Neural progenitor cell (in vitro differentiated cells): Measurements from ENCODE around the gene OVCA2. TPM values are rescaled to one million over a fixed set of nuclear protein-coding genes. Genes with fewer than 3 reads are reported as not detected.

ENCODE experiments used
- DNase-seq: peaks from one replicate; pipeline ENCODE4 v3.0.0-alpha.2; 2016; ENCODE audit warnings: low spot score
- H2AFZ ChIP-seq: fragments of 200-600 bp; sonication (generic); replicated peaks from 2 replicates; pipeline ENCODE4 v1.6.1; 2016; ENCODE audit warnings: antibody characterized with exemption
- H3F3A ChIP-seq: fragments of 200-600 bp; sonication (generic); 2 replicates; pipeline ENCODE4 v1.6.1; 2016; ENCODE audit warnings: antibody characterized with exemption, low read depth
- H3K27ac ChIP-seq: fragments of 200-600 bp; sonication (generic); 2 replicates; pipeline ENCODE4 v1.5.1; 2016; ENCODE audit warnings: mild to moderate bottlenecking
- H3K27me3 ChIP-seq: fragments of 200-600 bp; sonication (generic); 2 replicates; pipeline ENCODE4 v1.6.1; 2016; ENCODE audit warnings: mild to moderate bottlenecking, moderate library complexity
- H3K36me3 ChIP-seq: fragments of 200-600 bp; sonication (generic); 2 replicates; pipeline ENCODE4 v1.5.1; 2016
- H3K4me1 ChIP-seq: fragments of 200-600 bp; sonication (generic); 2 replicates; pipeline ENCODE4 v1.6.1; 2016; ENCODE audit warnings: mixed run types
- H3K4me2 ChIP-seq: fragments of 200-600 bp; sonication (generic); 2 replicates; pipeline ENCODE4 v1.6.1; 2016
- H3K4me3 ChIP-seq: fragments of 200-600 bp; sonication (generic); 2 replicates; pipeline ENCODE4 v1.5.1; 2016
- H3K79me2 ChIP-seq: fragments of 200-600 bp; sonication (generic); 2 replicates; pipeline ENCODE4 v1.6.1; 2016; ENCODE audit warnings: low read depth
- H3K9ac ChIP-seq: fragments of 200-600 bp; sonication (generic); 2 replicates; pipeline ENCODE4 v1.6.1; 2016
- H3K9me3 ChIP-seq: fragments of 200-600 bp; sonication (generic); 2 replicates; pipeline ENCODE4 v1.5.1; 2016; ENCODE audit warnings: low read depth
- H4K20me1 ChIP-seq: fragments of 200-600 bp; sonication (generic); 2 replicates; pipeline ENCODE4 v1.6.1; 2016; ENCODE audit warnings: low read depth
- H3K27ac Mint-ChIP-seq: 3 replicates; pipeline ENCODE4 v1.8.0; 2021; ENCODE audit warnings: mixed read lengths
- H3K27me3 Mint-ChIP-seq: 2 replicates; pipeline ENCODE4 v1.8.0; 2022; ENCODE audit warnings: low read depth, mild to moderate bottlenecking, inconsistent platforms, moderate library complexity, mixed read lengths; ENCODE audit not compliant: insufficient read depth
- H3K36me3 Mint-ChIP-seq: 3 replicates; pipeline ENCODE4 v1.8.0; 2021; ENCODE audit warnings: mixed read lengths
- H3K4me1 Mint-ChIP-seq: 3 replicates; pipeline ENCODE4 v1.8.0; 2021; ENCODE audit warnings: mixed read lengths
- H3K4me3 Mint-ChIP-seq: 3 replicates; pipeline ENCODE4 v1.8.0; 2021; ENCODE audit warnings: mild to moderate bottlenecking, moderate library complexity, mixed read lengths
- H3K9me3 Mint-ChIP-seq: 3 replicates; pipeline ENCODE4 v1.8.0; 2020; ENCODE audit warnings: mixed read lengths
- EZH2 ChIP-seq: fragments of 200-600 bp; sonication (generic); IDR thresholded peaks from 2 replicates; pipeline ENCODE4 v1.6.1; 2017; ENCODE audit warnings: antibody characterized with exemption, mild to moderate bottlenecking, moderate library complexity
- EZH2phosphoT487 ChIP-seq: fragments of 200-600 bp; sonication (generic); IDR thresholded peaks from 2 replicates; pipeline ENCODE4 v1.6.1; 2017; ENCODE audit warnings: antibody characterized with exemption
- total RNA-seq: library from RNA; depleted of rRNA; stranded (reverse); fragments of >200 nt; gene quantifications from 2 replicates; pipeline ENCODE4 v1.2.3, GENCODE V29; 2015; ENCODE audit warnings: low replicate concordance
- TF ChIP-seq, protein P1 (sequence below): fragments of 200-600 bp; sonication (generic); IDR thresholded peaks from 2 replicates; pipeline ENCODE4 v1.5.1; 2017; ENCODE audit warnings: antibody characterized with exemption, mild to moderate bottlenecking

OVCA2 gene
- total RNA-seq, 1 donor from 2014 or later, result 5.4 TPM

DNA sequence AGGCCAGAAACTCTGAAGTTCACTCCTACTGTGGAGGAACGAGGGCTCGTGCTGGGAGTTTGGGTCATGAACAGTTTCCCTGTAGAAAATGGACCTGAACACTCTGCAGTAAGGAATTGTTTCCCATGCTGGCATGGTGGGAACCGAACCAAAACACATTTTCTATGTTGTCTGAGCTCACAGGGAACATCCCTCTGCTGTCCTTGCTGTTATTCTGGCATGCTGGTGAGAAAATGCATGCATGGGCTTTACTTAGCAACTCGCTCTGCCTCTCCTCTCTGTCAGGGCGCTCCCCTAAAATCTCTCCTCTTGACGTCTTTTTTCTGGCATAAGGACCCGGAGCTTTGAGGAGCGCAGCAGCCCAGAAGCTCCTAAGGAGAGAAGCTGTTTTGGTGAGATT, 22.1 kb upstream of the OVCA2 start:
- no peak overlapping the region for H3K27ac Mint-ChIP-seq

DNA sequence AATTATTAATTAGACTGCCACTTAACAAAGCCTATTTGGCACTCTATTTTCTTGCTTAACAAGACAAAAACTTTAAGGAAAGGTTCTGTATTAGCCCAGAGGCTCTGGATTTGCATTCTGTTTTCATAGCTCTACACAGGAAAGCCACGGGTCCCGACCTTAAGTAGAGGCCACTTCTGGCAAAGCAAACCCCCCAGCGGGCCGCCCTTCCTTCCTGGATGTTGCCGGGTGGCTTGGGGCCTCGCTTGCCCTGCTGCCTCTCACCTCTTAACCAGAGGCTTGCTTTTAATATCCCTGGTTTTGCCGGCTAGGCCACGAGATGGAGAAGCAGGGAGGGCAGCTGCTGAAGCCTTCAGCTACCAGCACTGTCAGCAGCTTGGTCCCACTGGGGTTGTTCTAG, 21.1 kb upstream of the OVCA2 start:
- no peak overlapping the region for H3K27ac Mint-ChIP-seq
- H3K9me3 Mint-ChIP-seq, result no peaks in the 10 kb centered on the region
- H2AFZ ChIP-seq, result no peak overlapping the region

More for the DNA sequence above, 22.1 kb upstream of the OVCA2 start:
- peak overlapping the region; percentile 28 for H3K4me3 Mint-ChIP-seq
- H3K9me3 Mint-ChIP-seq, result no peaks in the 10 kb centered on the region
- H2AFZ ChIP-seq, result no peak overlapping the region
- H3K79me2 ChIP-seq, result no peaks in the 10 kb centered on the region
- H3K4me1 ChIP-seq, result peaks cover 21% of the 10 kb centered on the region
- H3K27me3 ChIP-seq, result peaks cover 99% of the 10 kb centered on the region
- H3F3A ChIP-seq, result peaks cover 21% of the 10 kb centered on the region
- peaks cover 54% of the 10 kb centered on the region for H3K4me1 Mint-ChIP-seq
- DNase-seq, result no peak
- H3K27ac ChIP-seq, result no peak overlapping the region
- no peak overlapping the region for H3K9ac ChIP-seq
- peaks cover 4% of the 10 kb centered on the region for H4K20me1 ChIP-seq
- H3K36me3 ChIP-seq, result no peaks in the 10 kb centered on the region
- TF ChIP-seq EZH2phosphoT487, result no peak
- TF ChIP-seq, protein P1, sequence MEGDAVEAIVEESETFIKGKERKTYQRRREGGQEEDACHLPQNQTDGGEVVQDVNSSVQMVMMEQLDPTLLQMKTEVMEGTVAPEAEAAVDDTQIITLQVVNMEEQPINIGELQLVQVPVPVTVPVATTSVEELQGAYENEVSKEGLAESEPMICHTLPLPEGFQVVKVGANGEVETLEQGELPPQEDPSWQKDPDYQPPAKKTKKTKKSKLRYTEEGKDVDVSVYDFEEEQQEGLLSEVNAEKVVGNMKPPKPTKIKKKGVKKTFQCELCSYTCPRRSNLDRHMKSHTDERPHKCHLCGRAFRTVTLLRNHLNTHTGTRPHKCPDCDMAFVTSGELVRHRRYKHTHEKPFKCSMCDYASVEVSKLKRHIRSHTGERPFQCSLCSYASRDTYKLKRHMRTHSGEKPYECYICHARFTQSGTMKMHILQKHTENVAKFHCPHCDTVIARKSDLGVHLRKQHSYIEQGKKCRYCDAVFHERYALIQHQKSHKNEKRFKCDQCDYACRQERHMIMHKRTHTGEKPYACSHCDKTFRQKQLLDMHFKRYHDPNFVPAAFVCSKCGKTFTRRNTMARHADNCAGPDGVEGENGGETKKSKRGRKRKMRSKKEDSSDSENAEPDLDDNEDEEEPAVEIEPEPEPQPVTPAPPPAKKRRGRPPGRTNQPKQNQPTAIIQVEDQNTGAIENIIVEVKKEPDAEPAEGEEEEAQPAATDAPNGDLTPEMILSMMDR, result no peak
- no peak for TF ChIP-seq EZH2
- no peaks in the 10 kb centered on the region for H3K36me3 Mint-ChIP-seq
- peaks cover 16% of the 10 kb centered on the region for H3K27me3 Mint-ChIP-seq
- H3K4me3 ChIP-seq, result no peak overlapping the region
- no peaks in the 10 kb centered on the region for H3K9me3 ChIP-seq
- no peak overlapping the region for H3K4me2 ChIP-seq

GRCh38 chr17:2022647-2023240, 19.1 kb upstream of the OVCA2 start:
- Histone ChIP-seq H3K4me3 (peak overlapping the region; percentile 6), H3K36me3 (no peaks in the 10 kb centered on the region), H3K79me2 (no peaks in the 10 kb centered on the region), H3K27me3 (peaks cover 99% of the 10 kb centered on the region), H4K20me1 (peaks cover 4% of the 10 kb centered on the region), H3F3A (peaks cover 34% of the 10 kb centered on the region), H2AFZ (peak overlapping the region; percentile 37), H3K4me1 (peaks cover 22% of the 10 kb centered on the region), H3K9me3 (no peaks in the 10 kb centered on the region), H3K27ac (no peak overlapping the region), H3K9ac (no peak overlapping the region), H3K4me2 (peak overlapping the region; percentile 91)
- peak overlapping the region; percentile 75 for H3K4me3 Mint-ChIP-seq
- peaks cover 1% of the 10 kb centered on the region for H3K36me3 Mint-ChIP-seq
- H3K27ac Mint-ChIP-seq, result no peak overlapping the region
- no peak for DNase-seq
- H3K4me1 Mint-ChIP-seq, result peaks cover 39% of the 10 kb centered on the region
- H3K9me3 Mint-ChIP-seq, result peaks cover 5% of the 10 kb centered on the region
- peaks cover 31% of the 10 kb centered on the region for H3K27me3 Mint-ChIP-seq
- TF ChIP-seq, protein P1, result no peak
- TF ChIP-seq EZH2, result no peak
- TF ChIP-seq EZH2phosphoT487, result no peak

More for the DNA sequence above, 21.1 kb upstream of the OVCA2 start:
- Histone ChIP-seq H3F3A (peaks cover 27% of the 10 kb centered on the region), H3K9ac (no peak overlapping the region), H3K79me2 (no peaks in the 10 kb centered on the region), H3K27me3 (peaks cover 99% of the 10 kb centered on the region), H3K9me3 (no peaks in the 10 kb centered on the region), H4K20me1 (peaks cover 4% of the 10 kb centered on the region), H3K4me2 (no peak overlapping the region), H3K4me3 (no peak overlapping the region), H3K27ac (no peak overlapping the region), H3K36me3 (no peaks in the 10 kb centered on the region), H3K4me1 (peaks cover 22% of the 10 kb centered on the region)
- no peak for DNase-seq
- Mint-ChIP-seq H3K4me1 (peaks cover 45% of the 10 kb centered on the region), H3K4me3 (no peak overlapping the region), H3K36me3 (no peaks in the 10 kb centered on the region), H3K27me3 (peaks cover 17% of the 10 kb centered on the region)
- TF ChIP-seq, protein P1, result no peak
- TF ChIP-seq EZH2 (no peak), EZH2phosphoT487 (no peak)
